SHP77 treated with DMSO at 0.1 percent for 48 hours (cell line): ENCODE data around the gene HPRT1.

ENCODE experiments used
- DNase-seq: peaks from one replicate; lab custom pipeline; 2025; lab: John Stamatoyannopoulos, UW

HPRT1 gene

DNA sequence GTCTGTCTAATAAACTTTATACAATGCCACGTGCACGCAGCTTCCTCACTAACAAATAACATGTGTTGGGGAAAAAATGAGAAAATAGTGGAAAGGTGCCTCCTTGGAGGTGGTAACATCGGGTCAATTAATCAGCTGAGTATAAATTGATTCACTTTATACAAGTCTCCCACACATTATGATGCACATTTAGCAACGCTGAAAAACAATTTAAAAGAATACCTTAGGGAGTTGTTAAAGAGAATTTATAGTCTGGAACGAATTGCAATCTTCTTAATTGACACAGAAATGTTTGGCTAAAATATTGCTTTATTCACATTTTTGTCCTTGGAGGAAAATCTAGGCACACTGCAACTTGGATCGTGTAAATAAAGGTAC lies 84.2 kb downstream of the HPRT1 start:
- DNase-seq: no peak

DNA sequence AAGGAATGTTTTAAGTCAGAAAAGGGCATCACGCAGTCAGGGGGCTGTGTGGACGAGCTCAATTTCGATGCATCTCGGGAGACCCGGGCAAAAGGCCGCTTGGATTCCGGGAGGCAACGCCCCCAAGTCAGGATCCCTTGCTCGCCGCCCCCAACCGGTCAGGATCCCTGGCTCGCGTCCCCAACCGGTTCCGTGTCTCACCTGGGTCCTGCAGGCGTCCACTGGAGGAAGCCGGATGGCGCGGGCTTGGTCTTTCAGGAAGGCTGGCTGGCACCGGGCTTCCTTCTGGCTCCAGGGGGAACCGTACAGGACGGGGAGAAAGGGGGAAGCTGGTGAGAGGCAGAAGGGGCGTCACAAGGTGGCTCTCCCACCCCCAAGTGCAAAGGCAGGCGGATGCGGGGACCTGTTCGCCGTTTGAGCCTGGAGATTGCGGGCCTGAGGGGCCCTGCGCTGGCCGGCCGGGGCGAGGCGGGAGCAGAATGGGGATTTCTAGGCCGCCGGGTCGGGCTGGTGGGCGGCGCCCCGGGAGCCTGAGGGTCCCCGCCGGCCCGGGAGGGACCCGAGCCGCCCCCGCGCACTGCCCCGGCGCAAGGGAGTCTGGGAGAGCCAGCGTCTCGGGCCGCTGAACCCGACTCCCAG lies 84.7 kb downstream of the HPRT1 start:
- no peak for DNase-seq

DNA sequence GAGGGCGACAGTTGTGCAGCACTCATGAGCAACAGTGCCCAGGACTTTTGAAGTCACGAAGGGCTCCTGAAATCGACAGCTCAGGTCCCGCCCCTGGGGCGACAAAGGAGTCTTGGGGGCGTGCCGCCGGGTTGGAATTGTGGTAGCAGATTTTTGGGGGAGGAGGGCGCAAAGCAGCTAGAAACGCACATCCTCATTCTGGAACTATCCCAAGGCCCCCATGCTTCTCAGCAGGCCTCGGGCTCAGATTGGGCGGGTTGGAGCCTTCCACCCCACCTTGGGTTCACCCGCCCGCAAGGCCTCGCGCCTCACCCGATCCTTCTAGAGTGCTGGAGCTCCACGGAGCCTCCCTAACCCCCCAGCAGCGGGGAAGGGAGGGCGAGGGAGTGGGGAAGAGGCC lies 85.5 kb downstream of the HPRT1 start:
- no peak for DNase-seq

DNA sequence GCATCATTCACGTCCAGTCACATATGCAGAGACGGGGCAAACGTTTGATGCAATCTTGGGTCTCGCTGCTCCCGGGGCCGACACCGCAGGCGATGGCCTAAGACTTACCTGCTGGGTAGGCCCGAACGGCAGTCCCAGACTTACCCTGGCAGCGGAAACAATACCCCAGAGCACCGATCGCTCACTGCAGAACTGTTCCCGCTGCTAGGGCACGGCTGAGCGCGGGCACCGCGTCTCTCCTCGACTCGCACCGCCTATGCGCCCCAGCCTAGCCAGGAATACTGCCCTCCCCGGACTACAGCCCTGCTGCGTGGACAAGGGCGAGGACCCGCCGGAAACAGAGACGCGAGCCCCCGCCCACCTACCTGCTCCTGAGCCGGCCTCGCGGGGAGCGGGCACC lies 86.2 kb downstream of the HPRT1 start:
- no peak for DNase-seq

DNA sequence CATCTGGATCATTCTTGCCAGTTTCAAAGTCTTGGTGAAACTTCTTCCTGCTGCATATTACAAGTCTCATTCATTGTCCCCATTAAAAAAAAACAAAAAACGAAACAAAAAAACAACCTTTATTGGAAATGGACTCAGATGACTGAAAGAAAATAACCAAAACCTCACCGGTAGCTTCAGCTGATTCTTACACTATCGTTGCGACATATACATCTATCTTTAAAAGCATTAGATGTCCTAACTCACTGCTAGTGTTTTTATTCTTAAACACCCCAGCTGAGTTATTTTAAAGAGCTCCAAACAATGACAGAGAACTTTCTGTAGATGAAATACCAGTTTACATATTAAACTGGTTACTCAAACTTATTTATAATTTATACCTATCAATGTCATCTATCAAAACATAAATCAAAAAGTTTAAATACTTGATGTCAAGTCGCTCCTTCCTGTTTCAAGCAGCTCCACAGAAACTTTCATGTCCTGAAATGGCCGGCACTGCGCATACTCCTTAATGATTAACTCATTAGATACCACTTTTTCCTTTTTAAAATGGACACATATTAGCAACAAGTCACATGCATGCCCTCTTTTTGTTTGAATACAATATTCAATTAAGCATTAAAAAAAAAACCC lies 87.2 kb downstream of the HPRT1 start:
- DNase-seq: no peak

DNA sequence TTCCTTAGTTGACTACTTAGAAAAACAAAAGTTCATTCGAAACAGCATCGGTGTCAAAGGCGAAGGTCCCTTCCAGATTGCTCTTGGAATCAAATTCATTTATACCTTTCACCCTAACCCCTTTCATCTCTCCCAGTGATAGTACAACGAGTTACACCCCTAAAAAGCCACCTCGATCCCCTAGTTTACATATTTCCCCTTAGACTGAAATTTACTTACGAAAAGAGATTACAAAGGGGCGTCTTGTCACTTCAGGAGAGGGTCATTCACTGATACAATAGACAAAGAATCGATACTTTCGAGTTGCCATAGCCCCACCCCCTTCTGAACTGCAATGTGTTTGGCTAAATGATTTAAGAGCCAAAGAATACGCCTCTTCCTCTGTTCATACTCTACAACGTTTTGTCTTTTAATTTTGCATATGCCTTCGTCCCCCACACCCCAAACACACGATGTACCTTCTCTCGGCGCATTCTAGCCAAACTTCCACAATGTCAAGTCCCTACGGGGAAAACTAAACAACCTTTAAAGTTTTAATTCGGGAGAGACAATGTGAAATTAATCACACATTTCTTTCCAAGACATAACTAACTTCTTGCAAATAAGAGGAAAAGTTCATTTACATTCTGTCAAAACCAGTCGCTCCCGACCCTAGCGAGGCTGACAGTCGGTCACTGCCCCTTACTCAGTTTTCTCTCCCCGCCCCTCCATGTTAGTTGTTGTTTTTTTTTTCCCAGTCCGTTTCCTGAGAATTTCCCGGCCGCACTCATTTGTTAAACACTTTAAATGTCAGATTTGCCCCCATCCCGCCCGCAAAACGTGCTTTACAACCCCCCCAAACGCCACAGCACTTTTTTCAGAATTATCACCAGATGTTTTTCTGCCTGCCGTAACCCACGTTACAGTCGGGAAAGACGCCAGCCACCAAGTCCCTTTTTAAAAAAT lies 88.6 kb downstream of the HPRT1 start:
- no peak for DNase-seq
